A549 (cell line): Measurements from ENCODE around the gene CDYL2.

Experiments
- CBX8 ChIP-seq: fragments of 200-600 bp; sonication (generic); IDR thresholded peaks from 2 replicates; pipeline ENCODE4 v1.6.1; 2016
- CEBPB ChIP-seq, 2 experiments: fragments of >200 bp in 1 of 2; sonication (Bioruptor Twin) in 1 of 2; formaldehyde crosslinking in 1 of 2; IDR thresholded peaks; 2 replicates each; pipeline ENCODE4 v1.6.1; 2012 to 2016
- CHD2 ChIP-seq: fragments of 150-350 bp; IDR thresholded peaks from 2 replicates; pipeline ENCODE4 v1.6.1; 2014; ENCODE audit warnings: low read length; ENCODE audit not compliant: partially characterized antibody
- EP300 ChIP-seq, 2 experiments: fragments of >200 bp; sonication (Bioruptor Twin); formaldehyde crosslinking; IDR thresholded peaks; 2 replicates in 1 of 2; 3 replicates in 1 of 2; pipeline ENCODE4 v1.6.1; 2016 to 2017
- ESRRA ChIP-seq: fragments of 150-350 bp; IDR thresholded peaks from 2 replicates; pipeline ENCODE4 v1.6.1; 2014; ENCODE audit warnings: mild to moderate bottlenecking, low read length, borderline replicate concordance
- MAZ ChIP-seq: fragments of 150-350 bp; IDR thresholded peaks from 2 replicates; pipeline ENCODE4 v1.6.1; 2014; ENCODE audit warnings: antibody characterized with exemption, low read depth, low read length, borderline replicate concordance
- POLR2A ChIP-seq: IDR thresholded peaks from 2 replicates; pipeline ENCODE4 v1.6.1; 2012; ENCODE audit warnings: mild to moderate bottlenecking, low read length
- POLR2AphosphoS2 ChIP-seq: conservative IDR thresholded peaks from 2 replicates; pipeline ENCODE4 v1.6.1; 2012; ENCODE audit warnings: low read length, improper control_type of control experiment, inconsistent platforms
- RAD21 ChIP-seq, 2 experiments: fragments of >200 bp in 1 of 2; sonication (Bioruptor Twin) in 1 of 2; formaldehyde crosslinking in 1 of 2; IDR thresholded peaks in 1 of 2; conservative IDR thresholded peaks in 1 of 2; 2 replicates in 1 of 2; 3 replicates in 1 of 2; pipeline ENCODE4 v1.6.1; 2012 to 2018; ENCODE audit warnings: inconsistent platforms in 1 of 2
- SMC3 ChIP-seq: fragments of >200 bp; sonication (Bioruptor Twin); formaldehyde crosslinking; IDR thresholded peaks from 3 replicates; pipeline ENCODE4 v1.6.1; 2018; ENCODE audit warnings: inconsistent platforms
- SREBF2 ChIP-seq: fragments of 450-650 bp; IDR thresholded peaks from 2 replicates; pipeline ENCODE4 v1.6.1; 2014; ENCODE audit warnings: mild to moderate bottlenecking, moderate library complexity
- TF ChIP-seq, protein P1 (sequence below): fragments of >200 bp; sonication (Bioruptor Twin); formaldehyde crosslinking; IDR thresholded peaks from 3 replicates; pipeline ENCODE4 v1.5.1; 2016
- TF ChIP-seq, protein P2 (sequence below): fragments of 450-650 bp; IDR thresholded peaks from 2 replicates; pipeline ENCODE4 v1.6.1; 2014; ENCODE audit warnings: antibody characterized with exemption

DNA sequence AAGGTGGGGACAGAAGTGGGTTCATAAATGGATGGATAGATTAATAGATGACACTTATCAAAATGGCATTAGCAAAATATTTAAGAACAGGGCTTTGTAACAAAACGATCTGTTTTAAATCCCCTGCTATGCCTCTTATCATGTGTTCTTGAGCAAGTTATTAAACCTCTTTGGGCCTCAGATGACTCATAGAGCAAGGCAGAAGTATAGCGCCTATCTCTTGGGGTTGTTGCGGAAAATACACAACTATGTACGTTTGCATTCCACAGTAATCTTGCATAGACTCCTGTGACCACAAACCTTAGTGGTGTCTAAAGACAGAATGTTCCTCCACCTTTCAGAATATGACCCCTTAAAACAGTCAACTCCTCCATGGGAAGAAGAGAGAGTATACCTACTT, 116.8 kb downstream of the CDYL2 start:
- no peak for TF ChIP-seq CEBPB (IDR thresholded peaks at IDR 0.05)
- TF ChIP-seq, protein P1, sequence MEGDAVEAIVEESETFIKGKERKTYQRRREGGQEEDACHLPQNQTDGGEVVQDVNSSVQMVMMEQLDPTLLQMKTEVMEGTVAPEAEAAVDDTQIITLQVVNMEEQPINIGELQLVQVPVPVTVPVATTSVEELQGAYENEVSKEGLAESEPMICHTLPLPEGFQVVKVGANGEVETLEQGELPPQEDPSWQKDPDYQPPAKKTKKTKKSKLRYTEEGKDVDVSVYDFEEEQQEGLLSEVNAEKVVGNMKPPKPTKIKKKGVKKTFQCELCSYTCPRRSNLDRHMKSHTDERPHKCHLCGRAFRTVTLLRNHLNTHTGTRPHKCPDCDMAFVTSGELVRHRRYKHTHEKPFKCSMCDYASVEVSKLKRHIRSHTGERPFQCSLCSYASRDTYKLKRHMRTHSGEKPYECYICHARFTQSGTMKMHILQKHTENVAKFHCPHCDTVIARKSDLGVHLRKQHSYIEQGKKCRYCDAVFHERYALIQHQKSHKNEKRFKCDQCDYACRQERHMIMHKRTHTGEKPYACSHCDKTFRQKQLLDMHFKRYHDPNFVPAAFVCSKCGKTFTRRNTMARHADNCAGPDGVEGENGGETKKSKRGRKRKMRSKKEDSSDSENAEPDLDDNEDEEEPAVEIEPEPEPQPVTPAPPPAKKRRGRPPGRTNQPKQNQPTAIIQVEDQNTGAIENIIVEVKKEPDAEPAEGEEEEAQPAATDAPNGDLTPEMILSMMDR: no peak
- no peak for TF ChIP-seq MAZ
- no peak for TF ChIP-seq CHD2
- no peak for TF ChIP-seq ESRRA
- TF ChIP-seq POLR2A: no peak
- TF ChIP-seq POLR2AphosphoS2: no peak
- TF ChIP-seq SMC3: no peak
- TF ChIP-seq, protein P2, sequence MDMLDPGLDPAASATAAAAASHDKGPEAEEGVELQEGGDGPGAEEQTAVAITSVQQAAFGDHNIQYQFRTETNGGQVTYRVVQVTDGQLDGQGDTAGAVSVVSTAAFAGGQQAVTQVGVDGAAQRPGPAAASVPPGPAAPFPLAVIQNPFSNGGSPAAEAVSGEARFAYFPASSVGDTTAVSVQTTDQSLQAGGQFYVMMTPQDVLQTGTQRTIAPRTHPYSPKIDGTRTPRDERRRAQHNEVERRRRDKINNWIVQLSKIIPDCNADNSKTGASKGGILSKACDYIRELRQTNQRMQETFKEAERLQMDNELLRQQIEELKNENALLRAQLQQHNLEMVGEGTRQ: no peak
- TF ChIP-seq SREBF2: no peak
- no peak for TF ChIP-seq EP300 (IDR thresholded peaks at IDR 0.05)
- TF ChIP-seq CBX8: no peak
- TF ChIP-seq RAD21 (conservative IDR thresholded peaks at IDR 0.05 in 1 of 2, IDR thresholded peaks at IDR 0.05 in 1 of 2): no peak
